ENCODE results near the gene GASK1B. TPM values are rescaled to one million over a fixed set of nuclear protein-coding genes. Genes with fewer than 3 reads are reported as not detected.

Gene GASK1B
- total RNA-seq, 2 donors from 2014 or later: 49.9 to 56.9 TPM

DNA sequence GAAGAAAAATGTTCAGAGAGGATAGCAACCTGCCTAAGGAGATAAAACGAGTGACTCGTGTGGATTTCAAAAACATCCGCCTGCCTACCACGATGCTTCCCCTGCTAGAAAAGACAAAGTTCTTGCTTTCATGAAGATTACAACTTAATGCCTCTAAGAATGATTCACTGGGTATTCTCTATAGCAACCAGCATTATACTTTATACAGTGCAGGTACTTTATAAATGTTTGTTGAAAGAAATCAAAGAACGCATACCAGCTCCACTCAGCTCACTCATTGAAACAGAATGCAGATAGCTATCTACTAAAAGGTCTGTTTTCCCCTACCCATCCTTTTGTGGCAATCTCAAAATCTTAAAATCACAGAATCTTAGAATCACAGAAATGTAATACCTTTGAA lies 33.7 kb downstream of the GASK1B start:
- Histone ChIP-seq H3K36me3 (no peaks in the 10 kb centered on the region), H3K4me3 (peak overlapping the region in 1 of 2 donors; percentile 0), H3K27ac (no peak overlapping the region), H3K9me3 (no peaks in the 10 kb centered on the region), H3K27me3 (no peaks in the 10 kb centered on the region), H3K4me1 (peaks cover 0 to 21% of the 10 kb centered on the region in 2 donors)
- no peak for DNase-seq (ENCODE audit: low spot score)
- TF ChIP-seq, protein P1, sequence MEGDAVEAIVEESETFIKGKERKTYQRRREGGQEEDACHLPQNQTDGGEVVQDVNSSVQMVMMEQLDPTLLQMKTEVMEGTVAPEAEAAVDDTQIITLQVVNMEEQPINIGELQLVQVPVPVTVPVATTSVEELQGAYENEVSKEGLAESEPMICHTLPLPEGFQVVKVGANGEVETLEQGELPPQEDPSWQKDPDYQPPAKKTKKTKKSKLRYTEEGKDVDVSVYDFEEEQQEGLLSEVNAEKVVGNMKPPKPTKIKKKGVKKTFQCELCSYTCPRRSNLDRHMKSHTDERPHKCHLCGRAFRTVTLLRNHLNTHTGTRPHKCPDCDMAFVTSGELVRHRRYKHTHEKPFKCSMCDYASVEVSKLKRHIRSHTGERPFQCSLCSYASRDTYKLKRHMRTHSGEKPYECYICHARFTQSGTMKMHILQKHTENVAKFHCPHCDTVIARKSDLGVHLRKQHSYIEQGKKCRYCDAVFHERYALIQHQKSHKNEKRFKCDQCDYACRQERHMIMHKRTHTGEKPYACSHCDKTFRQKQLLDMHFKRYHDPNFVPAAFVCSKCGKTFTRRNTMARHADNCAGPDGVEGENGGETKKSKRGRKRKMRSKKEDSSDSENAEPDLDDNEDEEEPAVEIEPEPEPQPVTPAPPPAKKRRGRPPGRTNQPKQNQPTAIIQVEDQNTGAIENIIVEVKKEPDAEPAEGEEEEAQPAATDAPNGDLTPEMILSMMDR (IDR thresholded peaks at IDR 0.05): no peak

DNA sequence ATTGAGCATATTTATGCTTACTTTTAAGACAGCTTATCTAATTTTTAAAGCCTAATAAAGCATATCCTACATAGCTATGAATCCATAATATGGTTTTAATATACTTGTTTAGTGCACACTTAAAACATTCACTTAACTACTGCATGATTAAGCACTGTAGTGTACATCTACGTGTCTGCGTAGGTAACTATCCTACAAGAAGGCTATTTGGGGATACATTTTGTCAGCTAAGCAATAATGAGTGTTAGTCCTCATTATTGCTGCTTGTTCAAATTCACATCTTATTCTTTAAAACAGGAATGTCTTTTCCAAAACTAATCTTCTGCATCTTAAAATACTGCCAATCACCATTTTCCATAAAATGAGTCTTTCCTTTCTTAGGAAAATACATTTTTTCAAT lies 38.6 kb downstream of the GASK1B start:
- Histone ChIP-seq H3K27ac (no peak overlapping the region), H3K36me3 (peaks cover 14% of the 10 kb centered on the region), H3K4me3 (no peak overlapping the region), H3K4me1 (peaks cover 0 to 9% of the 10 kb centered on the region in 2 donors), H3K9me3 (no peaks in the 10 kb centered on the region), H3K27me3 (no peaks in the 10 kb centered on the region)
- no peak for DNase-seq (ENCODE audit: low spot score)
- TF ChIP-seq, protein P1 (IDR thresholded peaks at IDR 0.05): no peak

- Histone ChIP-seq H3K4me1 (peaks cover 0 to 4% of the 10 kb centered on the region in 2 donors), H3K27ac (no peak overlapping the region), H3K9me3 (no peaks in the 10 kb centered on the region), H3K4me3 (no peak overlapping the region), H3K27me3 (no peaks in the 10 kb centered on the region), H3K36me3 (peaks cover 14% of the 10 kb centered on the region)
- DNase-seq (ENCODE audit: low spot score): no peak
- TF ChIP-seq, protein P1 (IDR thresholded peaks at IDR 0.05): no peak
Measured at GRCh38 chr4:158133551-158133950, 39.3 kb downstream of the GASK1B start.

DNA sequence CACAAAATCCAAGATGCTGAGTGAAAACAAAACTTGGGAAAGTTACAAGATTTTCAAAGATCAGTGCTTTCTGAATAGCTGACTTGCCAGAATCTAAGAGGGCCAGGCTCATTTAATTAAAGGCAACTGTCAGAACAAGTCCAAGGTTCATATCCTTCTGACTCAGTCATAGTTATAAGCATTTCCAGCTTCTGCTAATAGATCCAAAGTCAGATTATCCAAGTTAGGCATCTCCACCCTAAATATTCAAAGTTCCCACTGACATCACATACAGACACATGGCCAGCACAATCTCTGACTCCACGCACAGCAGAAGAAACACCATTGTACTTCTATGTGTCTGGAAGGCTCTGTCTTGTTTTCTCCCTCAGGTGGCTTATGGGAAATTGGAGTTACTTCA lies 41.8 kb downstream of the GASK1B start:
- H3K27ac ChIP-seq: no peak overlapping the region
- H3K4me3 ChIP-seq: no peak overlapping the region
- TF ChIP-seq, protein P1 (IDR thresholded peaks at IDR 0.05): no peak
- DNase-seq (ENCODE audit: low spot score): no peak
- H3K36me3 ChIP-seq: peaks cover 34% of the 10 kb centered on the region
- peaks cover 0 to 4% of the 10 kb centered on the region in 2 donors for H3K4me1 ChIP-seq
- no peaks in the 10 kb centered on the region for H3K9me3 ChIP-seq
- H3K27me3 ChIP-seq: no peaks in the 10 kb centered on the region

DNA sequence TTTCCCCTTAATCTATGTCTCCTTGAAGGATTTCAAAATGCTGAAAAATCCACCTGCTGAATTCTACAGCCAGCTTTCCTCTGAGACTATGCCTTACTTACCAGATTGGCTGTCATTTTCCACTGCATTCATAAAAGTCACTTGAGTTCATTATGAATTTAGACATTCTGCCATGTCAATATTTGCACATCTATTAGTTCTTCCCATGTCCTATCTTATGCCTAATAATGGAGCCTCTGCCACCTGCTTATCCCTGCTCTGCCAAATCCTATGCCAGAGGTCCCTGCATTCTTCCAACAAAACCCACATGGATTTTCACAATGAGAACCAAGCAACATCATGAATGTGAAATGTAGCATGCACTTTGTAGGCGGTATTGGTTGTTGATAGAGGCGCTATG lies 42.6 kb downstream of the GASK1B start:
- no peaks in the 10 kb centered on the region for H3K27me3 ChIP-seq
- TF ChIP-seq, protein P1 (IDR thresholded peaks at IDR 0.05): no peak
- H3K4me3 ChIP-seq: no peak overlapping the region
- no peak overlapping the region for H3K27ac ChIP-seq
- DNase-seq (ENCODE audit: low spot score): no peak
- peaks cover 0 to 4% of the 10 kb centered on the region in 2 donors for H3K4me1 ChIP-seq
- peaks cover 37% of the 10 kb centered on the region for H3K36me3 ChIP-seq
- no peaks in the 10 kb centered on the region for H3K9me3 ChIP-seq

DNA sequence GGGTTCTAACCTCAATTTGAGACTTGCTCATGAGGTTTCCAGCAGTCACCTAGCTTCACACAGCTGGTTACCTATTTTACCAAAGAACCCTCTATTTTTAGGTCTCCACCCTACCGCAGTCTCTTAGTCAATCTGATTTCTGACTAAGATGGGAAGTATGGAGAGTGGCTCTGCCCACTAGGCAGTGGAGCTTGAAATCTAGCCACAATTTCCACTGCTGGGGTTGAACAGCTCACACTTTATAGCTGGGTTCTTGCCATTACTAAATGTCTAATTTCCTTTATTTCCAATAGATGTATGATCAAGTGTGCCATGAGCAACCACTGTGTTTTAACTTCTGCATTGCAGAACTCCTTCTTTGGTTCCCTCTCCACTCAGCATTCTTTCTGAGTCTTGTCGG lies 43.1 kb downstream of the GASK1B start:
- Histone ChIP-seq H3K36me3 (peaks cover 37% of the 10 kb centered on the region), H3K4me1 (peaks cover 0 to 4% of the 10 kb centered on the region in 2 donors), H3K9me3 (no peaks in the 10 kb centered on the region), H3K4me3 (no peak overlapping the region), H3K27ac (no peak overlapping the region), H3K27me3 (no peaks in the 10 kb centered on the region)
- TF ChIP-seq, protein P1 (IDR thresholded peaks at IDR 0.05): no peak
- DNase-seq (ENCODE audit: low spot score): no peak

Data from right atrium auricular region (tissue), 2 donors.